DND-41 (cell line): ENCODE results near the gene HM13.

Source experiments
- EZH2 ChIP-seq: IDR thresholded peaks from 3 replicates; pipeline ENCODE4 v1.6.1; 2012; ENCODE audit warnings: borderline replicate concordance, low read depth, mild to moderate bottlenecking, moderate library complexity, low read length, inconsistent platforms; ENCODE audit not compliant: severe bottlenecking
- TF ChIP-seq, protein P1 (sequence below): IDR thresholded peaks from 2 replicates; pipeline ENCODE4 v1.5.1; 2012; ENCODE audit warnings: borderline replicate concordance, low read length, moderate library complexity, mild to moderate bottlenecking; ENCODE audit not compliant: poor library complexity, severe bottlenecking; ENCODE audit errors: extremely low read depth

DNA sequence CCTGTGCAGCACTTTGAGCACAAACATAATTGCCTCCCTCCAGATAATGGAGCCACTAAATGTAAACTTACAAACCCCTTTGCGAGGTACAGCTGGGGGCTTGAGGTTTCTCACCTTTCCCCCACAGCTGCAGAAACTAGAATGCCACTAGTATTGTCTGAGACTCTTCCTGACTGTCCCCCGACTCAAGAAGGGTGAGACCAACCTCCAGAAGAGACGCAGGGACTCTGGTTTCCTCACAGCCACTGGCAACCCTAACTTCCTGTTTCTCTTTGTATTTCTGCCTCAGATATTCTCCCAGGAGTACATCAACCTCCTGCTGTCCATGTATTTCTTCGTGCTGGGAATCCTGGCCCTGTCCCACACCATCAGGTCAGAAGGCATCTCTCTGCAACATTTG is 23.6 kb downstream of the HM13 start:
- TF ChIP-seq, protein P1, sequence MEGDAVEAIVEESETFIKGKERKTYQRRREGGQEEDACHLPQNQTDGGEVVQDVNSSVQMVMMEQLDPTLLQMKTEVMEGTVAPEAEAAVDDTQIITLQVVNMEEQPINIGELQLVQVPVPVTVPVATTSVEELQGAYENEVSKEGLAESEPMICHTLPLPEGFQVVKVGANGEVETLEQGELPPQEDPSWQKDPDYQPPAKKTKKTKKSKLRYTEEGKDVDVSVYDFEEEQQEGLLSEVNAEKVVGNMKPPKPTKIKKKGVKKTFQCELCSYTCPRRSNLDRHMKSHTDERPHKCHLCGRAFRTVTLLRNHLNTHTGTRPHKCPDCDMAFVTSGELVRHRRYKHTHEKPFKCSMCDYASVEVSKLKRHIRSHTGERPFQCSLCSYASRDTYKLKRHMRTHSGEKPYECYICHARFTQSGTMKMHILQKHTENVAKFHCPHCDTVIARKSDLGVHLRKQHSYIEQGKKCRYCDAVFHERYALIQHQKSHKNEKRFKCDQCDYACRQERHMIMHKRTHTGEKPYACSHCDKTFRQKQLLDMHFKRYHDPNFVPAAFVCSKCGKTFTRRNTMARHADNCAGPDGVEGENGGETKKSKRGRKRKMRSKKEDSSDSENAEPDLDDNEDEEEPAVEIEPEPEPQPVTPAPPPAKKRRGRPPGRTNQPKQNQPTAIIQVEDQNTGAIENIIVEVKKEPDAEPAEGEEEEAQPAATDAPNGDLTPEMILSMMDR, result no peak
- no peak for TF ChIP-seq EZH2
